Parathyroid adenoma (tissue), 2 donors: ENCODE results near the gene TMEM121.
A peak's percentile ranks its signal among the peaks of the same experiment; 100 is the strongest.

Experiments
- H2AFZ ChIP-seq: fragments of 300-600 bp; sonication (generic); one replicate; pipeline ENCODE4 v1.7.0; 2017; ENCODE audit warnings: antibody characterized with exemption, mild to moderate bottlenecking
- H3K27ac ChIP-seq: fragments of 300-600 bp; sonication (generic); one replicate; pipeline ENCODE4 v1.7.0; 2017
- H3K27me3 ChIP-seq: fragments of 300-600 bp; sonication (generic); one replicate; pipeline ENCODE4 v1.7.0; 2017; ENCODE audit warnings: low read length; ENCODE audit not compliant: control insufficient read depth, insufficient read depth
- H3K36me3 ChIP-seq: fragments of 300-600 bp; sonication (generic); one replicate; pipeline ENCODE4 v1.7.0; 2017; ENCODE audit warnings: low read length; ENCODE audit not compliant: control insufficient read depth, insufficient read depth
- H3K4me1 ChIP-seq: fragments of 300-600 bp; sonication (generic); one replicate; pipeline ENCODE4 v1.7.0; 2017; ENCODE audit warnings: control low read depth
- H3K4me2 ChIP-seq: fragments of 300-600 bp; sonication (generic); one replicate; pipeline ENCODE4 v1.7.0; 2017; ENCODE audit warnings: low read length
- H3K4me3 ChIP-seq: fragments of 300-600 bp; sonication (generic); one replicate; pipeline ENCODE4 v1.7.0; 2017; ENCODE audit warnings: low read depth, low read length
- H3K79me2 ChIP-seq: fragments of 300-600 bp; sonication (generic); one replicate; pipeline ENCODE4 v1.7.0; 2017; ENCODE audit warnings: control low read depth
- H3K9ac ChIP-seq: fragments of 300-600 bp; sonication (generic); one replicate; pipeline ENCODE4 v1.7.0; 2017; ENCODE audit warnings: mild to moderate bottlenecking
- H3K9me3 ChIP-seq: fragments of 300-600 bp; sonication (generic); one replicate; pipeline ENCODE4 v1.7.0; 2017; ENCODE audit warnings: low read length; ENCODE audit not compliant: control insufficient read depth
- CTCF ChIP-seq: fragments of 300-600 bp; sonication (generic); IDR thresholded peaks from one replicate; pipeline ENCODE4 v1.7.0; 2017; ENCODE audit warnings: antibody characterized with exemption, mild to moderate bottlenecking
- donor health status: primary hyperparathyroidism.

TMEM121 gene

DNA sequence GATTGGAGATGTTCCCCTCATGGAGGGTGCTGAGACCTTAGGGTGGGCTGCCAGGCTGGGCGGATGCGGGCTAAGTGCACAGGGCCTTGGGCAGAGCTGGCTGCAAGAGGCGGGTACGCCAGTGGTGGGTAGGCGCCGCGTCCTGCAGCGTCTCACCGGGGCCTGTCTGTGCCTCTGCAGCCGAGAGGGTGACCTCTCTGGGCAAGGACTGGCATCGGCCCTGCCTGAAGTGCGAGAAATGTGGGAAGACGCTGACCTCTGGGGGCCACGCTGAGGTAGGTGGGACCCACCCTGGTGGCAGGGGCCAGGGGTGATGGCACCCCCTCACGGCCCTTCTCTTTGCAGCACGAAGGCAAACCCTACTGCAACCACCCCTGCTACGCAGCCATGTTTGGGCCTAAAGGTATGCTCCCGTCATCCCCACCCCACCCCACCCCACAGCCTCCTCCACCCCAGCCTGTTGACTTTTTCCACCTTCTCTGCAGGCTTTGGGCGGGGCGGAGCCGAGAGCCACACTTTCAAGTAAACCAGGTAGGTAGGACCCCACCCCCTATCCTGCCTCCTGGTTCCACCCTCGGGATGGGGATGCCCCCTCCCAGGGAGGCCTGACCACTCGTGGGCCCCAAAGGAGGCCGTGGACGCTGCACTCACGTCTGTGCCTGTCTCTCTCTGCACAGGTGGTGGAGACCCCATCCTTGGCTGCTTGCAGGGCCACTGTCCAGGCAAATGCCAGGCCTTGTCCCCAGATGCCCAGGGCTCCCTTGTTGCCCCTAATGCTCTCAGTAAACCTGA is 38.2 kb upstream of the TMEM121 start:
- Histone ChIP-seq H3K4me1 (peaks cover 17% of the 10 kb centered on the region), H3K9ac (no peak overlapping the region)

DNA sequence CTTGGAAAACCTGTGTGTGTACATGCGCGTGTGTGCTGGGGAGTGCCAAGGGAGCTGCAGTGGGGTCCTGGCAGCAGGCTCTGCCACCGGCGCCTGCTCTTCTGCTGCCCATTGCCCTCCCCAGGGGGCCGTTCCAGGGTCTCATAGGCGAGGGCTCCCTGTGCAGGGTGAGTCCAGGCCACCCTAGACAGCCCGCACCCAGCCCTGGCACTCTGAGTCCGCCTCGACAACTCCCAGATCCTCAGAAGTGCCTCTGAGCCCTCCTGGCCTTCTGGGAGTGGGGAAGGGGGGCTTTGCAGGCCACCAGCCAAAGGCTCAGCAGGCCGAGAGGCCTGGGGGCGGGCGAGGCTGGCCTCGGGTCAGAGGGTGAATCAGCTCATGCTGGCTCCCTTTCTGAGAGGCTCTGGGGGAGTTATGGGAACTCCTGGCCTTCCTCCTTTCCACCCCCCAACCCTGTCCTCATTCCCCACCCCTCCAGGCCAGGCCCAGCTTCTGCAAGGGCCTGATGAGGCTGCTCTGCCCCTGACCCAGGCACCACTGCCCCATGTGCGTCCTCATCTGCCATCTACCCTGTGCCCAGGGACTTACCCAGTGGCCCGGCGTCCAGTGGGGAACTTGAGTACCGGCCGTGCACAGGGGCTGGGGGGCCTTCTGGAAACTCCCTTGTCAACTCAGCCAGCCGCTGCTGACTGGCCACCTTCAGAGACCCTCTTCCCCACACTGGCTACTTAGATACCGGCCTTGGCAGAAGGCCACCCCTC is 37.4 kb upstream of the TMEM121 start:
- no peak overlapping the region for H3K9ac ChIP-seq
- H3K4me3 ChIP-seq, result peak overlapping the region; percentile 70
- no peaks in the 10 kb centered on the region for H3K36me3 ChIP-seq
- H3K27me3 ChIP-seq, result peaks cover 7% of the 10 kb centered on the region
- H3K9me3 ChIP-seq, result no peaks in the 10 kb centered on the region
- peak overlapping the region; percentile 97 for H3K27ac ChIP-seq
- no peak overlapping the region for H2AFZ ChIP-seq
- no peaks in the 10 kb centered on the region for H3K79me2 ChIP-seq
- TF ChIP-seq CTCF, result no peak
- peak overlapping the region; percentile 95 for H3K4me2 ChIP-seq
- H3K4me1 ChIP-seq, result peaks cover 17% of the 10 kb centered on the region

More for the DNA sequence above, 38.2 kb upstream of the TMEM121 start:
- H2AFZ ChIP-seq, result no peak overlapping the region
- no peak overlapping the region for H3K4me3 ChIP-seq
- TF ChIP-seq CTCF, result no peak
- H3K36me3 ChIP-seq, result no peaks in the 10 kb centered on the region
- H3K4me2 ChIP-seq, result no peak overlapping the region
- H3K9me3 ChIP-seq, result no peaks in the 10 kb centered on the region
- peak overlapping the region; percentile 21 for H3K27ac ChIP-seq
- peaks cover 7% of the 10 kb centered on the region for H3K27me3 ChIP-seq
- H3K79me2 ChIP-seq, result no peaks in the 10 kb centered on the region

DNA sequence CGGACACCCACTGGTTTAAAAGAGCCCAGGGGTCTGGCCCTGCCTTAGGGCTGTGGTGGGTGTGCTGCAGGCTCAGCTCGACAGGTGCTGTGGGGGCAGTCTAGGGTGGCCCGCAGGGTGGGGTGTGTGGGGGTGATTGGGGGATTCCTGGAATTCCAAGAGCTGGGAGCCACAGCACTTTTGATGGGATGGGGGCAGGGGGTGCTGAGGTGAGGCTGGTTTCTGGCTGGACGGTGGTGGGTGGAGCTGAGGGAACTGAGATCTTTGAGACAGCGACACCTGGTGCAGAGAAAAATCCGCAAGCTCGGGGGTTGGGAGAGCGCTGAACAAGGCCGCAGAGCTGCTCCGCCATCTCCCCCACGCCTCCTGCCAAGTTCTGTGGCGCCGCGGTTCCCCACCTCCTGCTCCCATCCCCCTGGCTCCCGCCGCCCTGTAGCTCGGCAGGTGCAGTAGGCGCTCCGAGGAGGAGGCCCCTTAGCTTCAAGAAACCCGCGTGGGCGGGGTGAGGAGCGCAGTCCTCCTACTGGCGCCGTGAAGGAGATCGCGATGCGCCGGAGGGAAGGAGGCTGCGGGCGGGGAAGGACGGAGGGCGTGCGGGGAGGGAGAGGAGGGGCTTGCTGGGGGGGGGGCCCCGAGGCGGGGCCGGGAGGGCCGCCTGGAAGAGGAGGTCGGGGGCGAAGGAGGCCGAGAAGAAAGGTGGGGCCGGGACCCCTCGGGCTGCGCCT is 36.7 kb upstream of the TMEM121 start:
- Histone ChIP-seq H3K79me2 (no peaks in the 10 kb centered on the region), H3K4me1 (peaks cover 17% of the 10 kb centered on the region), H3K4me2 (peak overlapping the region; percentile 95), H3K27me3 (peaks cover 7% of the 10 kb centered on the region), H3K36me3 (no peaks in the 10 kb centered on the region), H3K9me3 (no peaks in the 10 kb centered on the region), H3K9ac (peak overlapping the region; percentile 82), H3K27ac (peak overlapping the region; percentile 97), H3K4me3 (peak overlapping the region; percentile 70), H2AFZ (peak overlapping the region; percentile 89)
- TF ChIP-seq CTCF, result peak; percentile 72

DNA sequence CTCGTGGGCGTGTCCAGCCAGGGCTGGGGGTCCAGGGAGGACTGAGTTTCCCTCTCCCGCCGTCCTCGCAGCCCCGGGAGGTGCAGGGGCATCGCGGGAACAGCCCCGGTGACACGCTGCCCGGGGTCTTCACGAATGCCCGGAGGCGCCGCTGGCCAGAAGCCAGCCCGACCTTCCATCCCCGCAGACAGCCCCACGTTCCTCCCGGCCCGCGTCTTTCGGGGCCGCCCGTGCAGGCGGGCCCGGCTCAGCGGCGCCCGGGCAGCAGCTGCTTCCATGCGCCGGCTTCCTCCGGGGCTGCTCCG is 36.2 kb upstream of the TMEM121 start:
- H2AFZ ChIP-seq, result peak overlapping the region; percentile 89
- H3K9ac ChIP-seq, result peak overlapping the region; percentile 82
- peak overlapping the region; percentile 95 for H3K4me2 ChIP-seq
- no peaks in the 10 kb centered on the region for H3K36me3 ChIP-seq
- H3K79me2 ChIP-seq, result no peaks in the 10 kb centered on the region
- H3K4me1 ChIP-seq, result peaks cover 17% of the 10 kb centered on the region
- no peaks in the 10 kb centered on the region for H3K9me3 ChIP-seq
- H3K27me3 ChIP-seq, result peaks cover 7% of the 10 kb centered on the region
- peak overlapping the region; percentile 70 for H3K4me3 ChIP-seq
- no peak for TF ChIP-seq CTCF
- H3K27ac ChIP-seq, result peak overlapping the region; percentile 97
